ENCODE data around the gene RTRAF.

- TF ChIP-seq CTCF (IDR thresholded peaks at IDR 0.05 in 2 of 3, conservative IDR thresholded peaks at IDR 0.05 in 1 of 3; ENCODE audit: borderline replicate concordance in 1 of 3, insufficient read depth in 1 of 3, low read depth in 2 of 3, low read length in 2 of 3) (no peak), POLR2A (IDR thresholded peaks at IDR 0.05; ENCODE audit: borderline replicate concordance, extremely low read depth, insufficient read depth, insufficient read length) (no peak), EGR1 (IDR thresholded peaks at IDR 0.05; ENCODE audit: low read depth) (no peak), ATF3 (IDR thresholded peaks at IDR 0.05) (no peak), POLR2AphosphoS5 (IDR thresholded peaks at IDR 0.05; ENCODE audit: low read depth, low read length) (no peak), ZNF274 (IDR thresholded peaks at IDR 0.05; ENCODE audit: low read depth, low read length) (no peak), YY1 (IDR thresholded peaks at IDR 0.05; ENCODE audit: extremely low read depth, insufficient replicate concordance, low read depth, low read length) (no peak), CEBPB (IDR thresholded peaks at IDR 0.05; ENCODE audit: low read depth) (no peak), RAD21 (IDR thresholded peaks at IDR 0.05; ENCODE audit: low read depth) (no peak), EZH2 (IDR thresholded peaks at IDR 0.05) (no peak), EZH2phosphoT487 (IDR thresholded peaks at IDR 0.05; ENCODE audit: borderline replicate concordance) (no peak), SIN3A (IDR thresholded peaks at IDR 0.05; ENCODE audit: low read depth) (no peak)
- TF ChIP-seq, protein P1, sequence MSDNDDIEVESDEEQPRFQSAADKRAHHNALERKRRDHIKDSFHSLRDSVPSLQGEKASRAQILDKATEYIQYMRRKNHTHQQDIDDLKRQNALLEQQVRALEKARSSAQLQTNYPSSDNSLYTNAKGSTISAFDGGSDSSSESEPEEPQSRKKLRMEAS (IDR thresholded peaks at IDR 0.05), result no peak
Observed at GRCh38 chr14:52040598-52040997, 51.3 kb downstream of the RTRAF start.

All from HCT116 (cell line).